HPDE6-E6E7 (cell line): ENCODE data around the gene OR7G2.
"Not testable (repeated sequence)": the region's sequence is repeated elsewhere in the genome, so short reads cannot be mapped to it uniquely, and the experiment has no call there.

Source experiments
- DNase-seq: peaks from one replicate; pipeline ENCODE4 v3.0.0; 2011; ENCODE audit warnings: missing footprints; ENCODE audit errors: extremely low spot score

The OR7G2 gene

GRCh38 chr19:9073806-9074205 lies 33.5 kb downstream of the OR7G2 start:
- DNase-seq: no peak

- not testable (repeated sequence) for DNase-seq
Measured at GRCh38 chr19:9071720-9072119, 35.6 kb downstream of the OR7G2 start.

DNA sequence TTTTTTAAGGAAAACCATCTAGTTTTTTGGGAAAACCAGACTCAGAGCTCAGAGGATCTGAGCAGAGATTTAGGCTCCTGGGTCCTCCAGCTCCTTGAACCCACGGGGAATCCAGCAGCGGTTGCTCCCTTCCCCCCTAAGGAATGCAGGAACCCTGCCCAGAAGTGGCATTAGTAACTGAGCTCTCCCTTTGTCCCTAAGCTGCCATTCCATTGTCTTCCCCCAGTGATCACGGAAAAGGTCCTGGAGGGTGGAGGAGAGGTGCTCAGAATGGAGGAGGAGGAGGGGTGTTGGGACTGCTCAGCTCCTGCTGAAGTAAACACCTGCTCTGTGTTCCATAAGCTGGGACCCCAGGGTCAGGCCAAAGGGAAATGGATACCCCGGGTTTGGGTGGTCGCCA lies 37.2 kb downstream of the OR7G2 start:
- no peak for DNase-seq

GRCh38 chr19:9065457-9066014 lies 41.7 kb downstream of the OR7G2 start:
- DNase-seq: no peak

DNA sequence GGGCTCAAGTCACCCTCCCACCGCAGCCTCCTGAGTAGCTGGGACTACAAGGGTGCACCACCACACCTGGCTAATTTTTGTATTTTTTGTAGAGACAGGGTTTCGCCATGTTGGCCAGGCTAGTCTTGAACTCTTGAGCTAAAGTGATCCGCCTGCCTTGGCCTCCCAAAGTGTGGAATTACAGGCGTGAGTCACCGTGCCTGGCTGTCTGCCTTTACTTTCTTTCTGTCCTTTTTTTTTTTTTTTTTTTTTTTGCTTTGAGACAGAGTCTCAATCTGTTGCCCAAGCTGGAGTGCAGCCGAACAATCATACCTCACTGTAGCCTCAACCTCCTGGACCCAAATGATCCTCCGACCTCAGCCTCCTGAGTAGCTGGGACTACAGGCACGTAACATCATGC lies 45.4 kb downstream of the OR7G2 start:
- no peak for DNase-seq

DNA sequence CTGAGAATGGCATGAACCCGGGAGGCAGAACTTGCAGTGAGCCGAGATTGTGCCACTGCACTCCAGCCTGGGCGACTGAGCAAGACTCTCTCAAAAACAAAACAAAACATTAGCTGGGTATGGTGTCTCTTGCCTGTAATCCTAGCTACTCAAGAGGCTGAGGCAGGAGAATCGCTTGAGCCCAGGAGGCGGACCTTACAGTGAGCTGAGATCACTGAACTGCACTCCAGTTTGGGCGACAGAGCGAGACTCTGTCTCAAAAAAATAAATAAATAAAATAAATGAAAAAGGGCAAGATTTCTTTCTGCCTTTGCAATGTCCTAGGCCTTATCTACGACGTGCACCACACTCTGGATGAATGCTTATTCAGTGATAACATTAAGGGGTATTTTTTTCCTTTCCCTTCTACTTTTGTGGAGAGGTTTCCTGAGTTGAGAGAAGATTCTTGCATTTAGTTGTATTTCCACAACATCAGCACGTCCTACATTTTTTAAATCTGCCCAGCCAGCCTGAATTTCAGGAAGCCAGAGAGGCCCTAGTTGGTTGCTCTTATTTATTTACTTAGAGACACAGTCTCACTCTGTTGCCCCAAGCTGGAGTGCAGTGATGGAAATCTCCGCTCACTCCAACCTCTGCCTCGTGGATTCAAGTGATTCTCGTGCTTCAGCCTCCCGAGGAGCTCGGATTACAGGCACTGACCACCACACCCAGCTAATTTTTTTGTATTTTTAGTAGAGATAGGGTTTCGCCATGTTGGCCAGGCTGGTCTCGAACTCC lies 46.5 kb downstream of the OR7G2 start:
- DNase-seq: no peak

DNA sequence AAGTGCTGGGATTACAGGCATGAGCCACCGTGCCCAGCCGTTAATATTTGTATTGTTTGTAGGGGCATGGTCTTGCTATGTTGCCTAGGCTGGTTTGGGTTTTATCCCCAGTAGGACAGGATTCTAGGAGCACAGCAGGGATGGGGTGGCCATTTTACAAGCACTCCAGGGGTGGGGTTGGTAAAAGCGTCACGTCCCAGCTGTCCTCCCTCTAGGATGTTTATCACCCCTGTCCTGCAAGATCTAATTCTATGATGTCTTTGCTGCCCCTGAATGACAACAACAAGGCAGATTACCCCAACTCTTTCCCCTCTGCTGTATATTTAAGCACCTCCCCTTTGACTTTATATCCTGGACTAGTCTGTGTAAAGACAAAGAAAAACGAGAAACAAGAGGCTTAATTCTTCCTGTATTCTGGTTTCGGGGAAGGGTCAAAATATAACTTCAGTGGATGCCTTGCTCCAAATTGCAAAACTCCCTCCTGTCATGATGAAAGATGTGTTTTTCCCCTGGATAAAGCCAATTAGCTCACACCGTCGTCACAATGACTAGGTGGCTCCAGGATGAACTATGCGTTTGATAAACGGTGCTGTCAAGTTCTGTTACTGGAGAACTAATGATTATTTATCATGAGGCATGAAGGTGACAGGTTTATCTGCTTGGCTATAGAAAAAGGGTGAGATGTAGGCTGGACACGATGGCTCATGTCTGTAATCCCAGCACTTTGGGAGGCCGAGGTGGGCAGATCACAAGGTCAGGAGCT lies 48.2 kb downstream of the OR7G2 start:
- DNase-seq: no peak

GRCh38 chr19:9057505-9058258 lies 49.6 kb downstream of the OR7G2 start:
- DNase-seq: no peak

- not testable (repeated sequence) for DNase-seq
Measured at GRCh38 chr19:9056131-9056530, 51.1 kb downstream of the OR7G2 start.

DNA sequence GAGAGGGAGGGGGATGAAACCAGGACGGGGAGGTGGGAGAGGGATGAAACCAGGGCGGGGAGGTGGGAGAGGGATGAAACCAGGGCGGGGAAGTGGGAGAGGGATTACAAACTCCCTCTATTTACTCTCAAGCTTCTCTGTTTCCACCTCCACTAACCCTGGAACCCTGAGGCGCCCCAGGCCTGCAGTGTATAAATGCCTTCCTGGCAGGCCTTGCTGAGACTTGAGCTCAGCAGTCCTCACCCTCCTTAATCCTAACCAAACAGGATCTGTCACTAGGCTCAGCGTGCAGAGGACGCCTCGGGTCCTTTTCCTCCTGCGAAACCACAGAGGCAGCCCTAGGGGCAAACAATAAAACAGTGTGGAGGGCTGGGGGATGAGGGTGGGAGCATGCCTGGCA lies 52.5 kb downstream of the OR7G2 start:
- peak; percentile 66 for DNase-seq

DNA sequence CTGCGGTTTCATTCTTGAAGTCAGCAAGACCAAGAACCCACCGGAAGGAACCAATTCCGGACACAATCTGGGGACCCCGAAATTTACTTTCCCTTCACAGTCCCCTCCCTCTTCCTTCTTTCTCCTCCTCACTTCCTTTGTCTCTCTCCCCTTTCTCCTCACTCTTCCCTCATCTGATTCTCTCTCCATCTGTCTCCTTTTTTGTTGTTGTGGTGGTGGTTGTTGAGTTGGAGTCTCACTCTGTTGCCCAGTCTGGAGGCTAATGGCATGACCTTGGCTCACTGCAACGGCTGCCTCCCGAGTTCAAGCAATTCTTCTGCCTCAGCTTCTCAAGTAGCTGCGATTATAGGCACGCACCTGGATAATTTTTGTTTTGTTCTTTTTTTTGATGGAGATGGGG lies 53.1 kb downstream of the OR7G2 start:
- DNase-seq: no peak

- not testable (repeated sequence) for DNase-seq
Measured at GRCh38 chr19:9053674-9054073, 53.6 kb downstream of the OR7G2 start.

GRCh38 chr19:9052894-9053293 lies 54.4 kb downstream of the OR7G2 start:
- DNase-seq: no peak
